Hepatic stellate cell (primary cell): Measurements from ENCODE around the gene C10orf90.

ENCODE experiments used
- DNase-seq: peaks from one replicate; pipeline ENCODE4 v3.0.0; 2011; ENCODE audit warnings: low spot score

C10orf90 gene

GRCh38 chr10:126634347-126634746, 36.1 kb downstream of the C10orf90 start:
- no peak for DNase-seq

GRCh38 chr10:126632705-126633104, 37.8 kb downstream of the C10orf90 start:
- DNase-seq, result no peak

- no peak for DNase-seq
Measured at GRCh38 chr10:126629925-126630624, 40.4 kb downstream of the C10orf90 start.

- DNase-seq, result no peak
Measured at GRCh38 chr10:126628746-126629145, 41.7 kb downstream of the C10orf90 start.

- DNase-seq, result no peak
Measured at GRCh38 chr10:126621846-126622245, 48.6 kb downstream of the C10orf90 start.

- DNase-seq, result no peak
Measured at GRCh38 chr10:126618466-126618865, 52.0 kb downstream of the C10orf90 start.

GRCh38 chr10:126617733-126618132, 52.8 kb downstream of the C10orf90 start:
- DNase-seq, result no peak

GRCh38 chr10:126617208-126617607, 53.3 kb downstream of the C10orf90 start:
- DNase-seq, result no peak

GRCh38 chr10:126616737-126617136, 53.8 kb downstream of the C10orf90 start:
- DNase-seq, result no peak

- no peak for DNase-seq
Measured at GRCh38 chr10:126611303-126611702, 59.2 kb downstream of the C10orf90 start.

GRCh38 chr10:126609566-126609965, 60.9 kb downstream of the C10orf90 start:
- no peak for DNase-seq

GRCh38 chr10:126599949-126600682, 70.4 kb downstream of the C10orf90 start:
- no peak for DNase-seq

GRCh38 chr10:126598009-126598408, 72.5 kb downstream of the C10orf90 start:
- DNase-seq, result peak; percentile 32

- no peak for DNase-seq
Measured at GRCh38 chr10:126597211-126597610, 73.3 kb downstream of the C10orf90 start.

- no peak for DNase-seq
Measured at GRCh38 chr10:126596472-126597016, 73.9 kb downstream of the C10orf90 start.

- no peak for DNase-seq
Measured at GRCh38 chr10:126595160-126595559, 75.3 kb downstream of the C10orf90 start.

GRCh38 chr10:126593968-126594701, 76.4 kb downstream of the C10orf90 start:
- DNase-seq, result no peak

- no peak for DNase-seq
Measured at GRCh38 chr10:126592901-126593300, 77.6 kb downstream of the C10orf90 start.

- no peak for DNase-seq
Measured at GRCh38 chr10:126588024-126588423, 82.5 kb downstream of the C10orf90 start.

- DNase-seq, result no peak
Measured at GRCh38 chr10:126586878-126587277, 83.6 kb downstream of the C10orf90 start.

GRCh38 chr10:126586128-126586527, 84.4 kb downstream of the C10orf90 start:
- no peak for DNase-seq

- DNase-seq, result no peak
Measured at GRCh38 chr10:126585249-126586017, 85.1 kb downstream of the C10orf90 start.
